ENCODE results near the gene APOB.

DNA sequence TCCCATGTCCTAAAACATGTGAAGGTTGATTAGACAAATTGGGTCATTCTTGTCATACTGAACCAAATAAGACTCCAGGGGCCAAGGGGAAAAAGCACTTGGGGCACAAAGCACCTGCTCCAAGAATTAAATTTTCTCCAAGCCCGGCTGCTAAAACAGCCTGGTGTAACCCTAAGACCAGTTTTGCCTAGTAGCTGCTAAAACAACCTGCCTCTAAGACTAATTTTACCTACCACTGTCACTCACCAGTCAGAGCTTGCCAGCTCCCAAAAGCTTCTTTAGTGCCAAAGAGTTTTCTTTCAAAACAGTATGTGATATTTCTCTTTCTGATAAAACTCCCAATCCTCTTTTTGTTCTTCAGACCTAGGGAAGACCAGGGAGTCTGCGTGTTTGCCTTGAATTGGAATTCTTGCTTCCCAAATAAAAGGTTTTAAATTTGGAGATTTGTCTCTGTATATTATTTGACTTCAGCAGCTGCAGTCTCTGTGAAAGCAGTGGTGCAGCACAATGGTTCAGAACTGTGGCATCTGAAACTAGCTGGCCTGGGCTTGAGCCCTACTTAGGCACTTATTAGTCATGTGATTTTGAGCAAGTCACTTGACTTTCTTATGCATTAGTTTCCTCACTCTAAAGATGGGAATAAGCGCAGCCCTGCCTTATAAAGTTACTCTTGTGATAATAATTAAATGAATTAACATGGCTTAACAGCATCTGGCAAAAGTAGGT is 16.2 kb upstream of the APOB start:
- TF ChIP-seq CBX5 (IDR thresholded peaks at IDR 0.05; ENCODE audit: low read depth, low read length) (no peak), YY1 (IDR thresholded peaks at IDR 0.05; ENCODE audit: low read depth, low read length) (no peak), TAF1 (IDR thresholded peaks at IDR 0.05; ENCODE audit: low read depth, low read length) (no peak)
- TF ChIP-seq, protein P1, sequence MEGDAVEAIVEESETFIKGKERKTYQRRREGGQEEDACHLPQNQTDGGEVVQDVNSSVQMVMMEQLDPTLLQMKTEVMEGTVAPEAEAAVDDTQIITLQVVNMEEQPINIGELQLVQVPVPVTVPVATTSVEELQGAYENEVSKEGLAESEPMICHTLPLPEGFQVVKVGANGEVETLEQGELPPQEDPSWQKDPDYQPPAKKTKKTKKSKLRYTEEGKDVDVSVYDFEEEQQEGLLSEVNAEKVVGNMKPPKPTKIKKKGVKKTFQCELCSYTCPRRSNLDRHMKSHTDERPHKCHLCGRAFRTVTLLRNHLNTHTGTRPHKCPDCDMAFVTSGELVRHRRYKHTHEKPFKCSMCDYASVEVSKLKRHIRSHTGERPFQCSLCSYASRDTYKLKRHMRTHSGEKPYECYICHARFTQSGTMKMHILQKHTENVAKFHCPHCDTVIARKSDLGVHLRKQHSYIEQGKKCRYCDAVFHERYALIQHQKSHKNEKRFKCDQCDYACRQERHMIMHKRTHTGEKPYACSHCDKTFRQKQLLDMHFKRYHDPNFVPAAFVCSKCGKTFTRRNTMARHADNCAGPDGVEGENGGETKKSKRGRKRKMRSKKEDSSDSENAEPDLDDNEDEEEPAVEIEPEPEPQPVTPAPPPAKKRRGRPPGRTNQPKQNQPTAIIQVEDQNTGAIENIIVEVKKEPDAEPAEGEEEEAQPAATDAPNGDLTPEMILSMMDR (IDR thresholded peaks at IDR 0.05; ENCODE audit: control extremely low read depth in 1 of 3, insufficient read depth in 1 of 3, low read depth in 1 of 3, low read length in 3 of 3), result no peak

All from H1 (cell line).